Erythroblast (primary cell): ENCODE results near the gene LRMDA.

Source experiments
- GATA1 ChIP-seq: IDR thresholded peaks from 2 replicates; pipeline ENCODE4 v1.6.1; 2011; ENCODE audit warnings: low read depth, mild to moderate bottlenecking, control low read depth, low read length, moderate library complexity
- POLR2A ChIP-seq: IDR thresholded peaks from 2 replicates; pipeline ENCODE4 v1.6.1; 2011; ENCODE audit warnings: mild to moderate bottlenecking, low read length

GRCh38 chr10:76133597-76134255, 702.3 kb downstream of the LRMDA start:
- TF ChIP-seq POLR2A (no peak), GATA1 (no peak)
